PC-3 (cell line): ENCODE data around the gene TMCC3.
"Not testable (repeated sequence)": the region's sequence is repeated elsewhere in the genome, so short reads cannot be mapped to it uniquely, and the experiment has no call there.

Experiments
- EZH2 ChIP-seq: fragments of 300-600 bp; sonication (generic); IDR thresholded peaks from one replicate; pipeline ENCODE4 v1.6.1; 2017; ENCODE audit warnings: antibody characterized with exemption, mild to moderate bottlenecking, low read length; ENCODE audit not compliant: unreplicated experiment
- TF ChIP-seq, protein P1 (sequence below): fragments of 300-600 bp; sonication (generic); conservative IDR thresholded peaks from 2 replicates; pipeline ENCODE4 v1.5.1; 2017; ENCODE audit warnings: antibody characterized with exemption, low read depth, mild to moderate bottlenecking, low read length

GRCh38 chr12:94692826-94693225, 42.5 kb upstream of the TMCC3 start:
- TF ChIP-seq, protein P1, sequence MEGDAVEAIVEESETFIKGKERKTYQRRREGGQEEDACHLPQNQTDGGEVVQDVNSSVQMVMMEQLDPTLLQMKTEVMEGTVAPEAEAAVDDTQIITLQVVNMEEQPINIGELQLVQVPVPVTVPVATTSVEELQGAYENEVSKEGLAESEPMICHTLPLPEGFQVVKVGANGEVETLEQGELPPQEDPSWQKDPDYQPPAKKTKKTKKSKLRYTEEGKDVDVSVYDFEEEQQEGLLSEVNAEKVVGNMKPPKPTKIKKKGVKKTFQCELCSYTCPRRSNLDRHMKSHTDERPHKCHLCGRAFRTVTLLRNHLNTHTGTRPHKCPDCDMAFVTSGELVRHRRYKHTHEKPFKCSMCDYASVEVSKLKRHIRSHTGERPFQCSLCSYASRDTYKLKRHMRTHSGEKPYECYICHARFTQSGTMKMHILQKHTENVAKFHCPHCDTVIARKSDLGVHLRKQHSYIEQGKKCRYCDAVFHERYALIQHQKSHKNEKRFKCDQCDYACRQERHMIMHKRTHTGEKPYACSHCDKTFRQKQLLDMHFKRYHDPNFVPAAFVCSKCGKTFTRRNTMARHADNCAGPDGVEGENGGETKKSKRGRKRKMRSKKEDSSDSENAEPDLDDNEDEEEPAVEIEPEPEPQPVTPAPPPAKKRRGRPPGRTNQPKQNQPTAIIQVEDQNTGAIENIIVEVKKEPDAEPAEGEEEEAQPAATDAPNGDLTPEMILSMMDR: not testable (repeated sequence)
- TF ChIP-seq EZH2: not testable (repeated sequence)
